ENCODE data around the gene WIPF2.

Gene WIPF2

DNA sequence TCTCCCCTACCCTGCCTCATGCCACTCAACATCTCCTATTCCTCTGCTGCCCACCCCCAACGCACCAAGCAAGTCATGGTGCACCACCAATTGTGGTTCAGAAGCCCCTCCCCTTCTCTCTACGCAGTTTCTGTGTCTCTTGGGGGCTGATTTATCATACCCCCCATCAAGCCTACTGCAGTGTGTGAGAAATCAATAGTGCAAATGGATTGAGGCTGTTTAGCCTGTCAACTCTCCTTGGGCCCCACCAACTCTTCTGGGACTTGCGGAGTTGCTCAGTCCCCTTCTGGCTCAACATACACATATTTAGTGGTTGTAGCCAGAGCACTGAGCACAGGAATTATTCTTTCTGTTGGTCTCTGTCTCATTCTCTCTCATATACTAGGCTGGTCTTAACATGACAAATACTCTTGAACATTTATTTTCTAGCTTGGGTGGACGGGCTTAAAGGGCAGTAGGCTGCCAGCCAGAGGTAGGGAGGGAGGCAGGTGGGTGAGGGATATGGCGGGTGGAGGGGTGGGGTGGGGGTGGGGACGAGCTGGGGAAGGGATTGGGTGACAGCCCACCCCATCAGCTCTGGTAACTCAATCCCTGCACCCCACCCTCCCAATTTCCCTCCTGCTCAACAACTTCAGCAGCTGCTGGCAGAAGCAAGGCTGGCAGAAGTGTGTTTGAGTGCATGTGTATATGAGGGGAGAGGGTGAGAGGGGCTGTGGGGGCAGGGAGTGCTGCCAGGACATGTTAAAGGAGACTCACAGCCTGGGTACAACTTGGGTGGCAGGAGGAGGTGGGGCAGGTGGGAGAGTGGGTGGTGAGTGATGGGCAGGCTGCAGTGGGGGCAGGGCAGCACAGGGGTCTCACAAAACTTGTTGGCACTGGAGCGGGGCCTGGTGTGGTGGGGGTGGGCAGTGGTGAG, 94.8 kb downstream of the WIPF2 start:
- DNase-seq (ENCODE audit: low read depth): no peak

- DNase-seq (ENCODE audit: low read depth): peak; percentile 89
Observed at GRCh38 chr17:40314584-40314956, 95.5 kb downstream of the WIPF2 start.

GRCh38 chr17:40315206-40315605, 96.1 kb downstream of the WIPF2 start:
- DNase-seq (ENCODE audit: low read depth): no peak

DNA sequence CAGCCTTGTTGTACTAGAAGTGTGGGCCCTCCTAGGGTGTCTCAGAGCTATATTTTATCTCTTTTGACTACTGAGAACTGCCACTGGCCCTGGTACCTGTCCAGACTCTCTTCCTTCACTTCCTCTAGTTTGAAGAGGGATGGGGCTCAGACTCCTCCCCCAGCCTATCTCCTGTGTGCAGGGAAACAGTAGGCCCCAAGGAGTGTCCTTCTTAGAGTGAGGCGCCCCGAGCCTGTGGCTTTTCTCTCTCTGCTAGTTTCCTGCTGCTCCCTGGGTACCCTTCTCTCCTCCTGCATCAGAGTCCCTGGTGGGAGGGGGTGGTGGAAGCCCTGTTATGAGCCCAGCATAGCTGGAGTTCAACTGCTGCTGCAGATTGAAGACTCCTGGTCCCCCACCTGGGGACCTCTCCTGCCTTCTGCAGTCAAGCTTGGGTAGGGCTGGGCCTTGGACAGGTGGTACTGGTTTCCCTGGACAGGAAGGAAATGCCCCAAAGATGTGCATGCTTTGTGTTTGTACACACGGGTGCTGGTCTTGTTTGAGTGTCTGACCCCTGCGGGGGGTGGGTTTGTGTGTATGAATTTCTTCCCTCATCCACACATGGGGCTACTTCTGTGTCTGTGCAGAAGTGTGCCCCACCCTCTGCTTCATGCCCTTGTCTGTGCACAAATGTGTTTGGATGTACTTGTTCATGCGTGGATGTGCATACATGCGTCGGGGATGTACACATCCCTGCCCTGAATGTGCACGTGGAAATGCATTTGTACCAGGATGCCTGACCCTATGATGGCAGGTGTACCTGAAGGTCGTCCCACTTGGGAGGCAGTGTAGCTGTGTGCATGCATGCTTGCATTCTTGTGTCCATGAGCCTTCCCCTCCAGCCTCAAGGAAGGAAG, 96.8 kb downstream of the WIPF2 start:
- no peak for DNase-seq (ENCODE audit: low read depth)

- DNase-seq (ENCODE audit: low read depth): no peak
Observed at GRCh38 chr17:40316571-40317344, 97.7 kb downstream of the WIPF2 start.

DNA sequence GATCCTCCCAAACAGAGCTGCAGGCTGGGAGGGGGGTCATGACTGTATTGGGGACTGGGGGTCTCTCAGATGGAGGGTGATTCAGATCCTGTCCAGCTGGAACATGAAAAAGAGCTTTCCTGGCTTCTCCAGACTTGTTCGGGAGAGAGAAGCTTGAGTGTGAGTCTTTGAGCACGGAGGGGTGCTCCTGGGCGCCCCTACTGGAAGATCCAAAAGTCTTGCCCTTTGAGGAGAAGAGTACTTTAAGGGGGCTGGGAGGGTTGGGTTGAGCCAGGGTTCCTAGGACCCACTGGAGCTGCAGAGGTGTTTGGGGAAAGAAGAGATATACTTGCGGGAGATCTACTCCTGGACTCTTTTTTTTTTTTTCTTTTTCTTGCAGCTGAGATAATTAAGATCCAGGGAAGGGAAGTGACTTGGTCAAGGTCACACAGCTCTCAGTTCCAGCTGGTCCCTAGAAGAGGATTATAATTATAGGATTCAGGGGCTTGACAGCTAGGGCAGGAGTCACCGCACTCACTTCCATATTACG, 98.3 kb downstream of the WIPF2 start:
- no peak for DNase-seq (ENCODE audit: low read depth)

- peak; percentile 84 for DNase-seq (ENCODE audit: low read depth)
Observed at GRCh38 chr17:40317880-40318829, 99.1 kb downstream of the WIPF2 start.

GRCh38 chr17:40318830-40319391, 99.8 kb downstream of the WIPF2 start:
- no peak for DNase-seq (ENCODE audit: low read depth)

GRCh38 chr17:40319651-40320540, 100.8 kb downstream of the WIPF2 start:
- peak; percentile 71 for DNase-seq (ENCODE audit: low read depth)

GRCh38 chr17:40320756-40321523, 101.8 kb downstream of the WIPF2 start:
- no peak for DNase-seq (ENCODE audit: low read depth)

- no peak for DNase-seq (ENCODE audit: low read depth)
Observed at GRCh38 chr17:40321524-40321929, 102.4 kb downstream of the WIPF2 start.

GRCh38 chr17:40321961-40322357, 102.9 kb downstream of the WIPF2 start:
- DNase-seq (ENCODE audit: low read depth): no peak

GRCh38 chr17:40322358-40323315, 103.5 kb downstream of the WIPF2 start:
- peak; percentile 86 for DNase-seq (ENCODE audit: low read depth)

DNA sequence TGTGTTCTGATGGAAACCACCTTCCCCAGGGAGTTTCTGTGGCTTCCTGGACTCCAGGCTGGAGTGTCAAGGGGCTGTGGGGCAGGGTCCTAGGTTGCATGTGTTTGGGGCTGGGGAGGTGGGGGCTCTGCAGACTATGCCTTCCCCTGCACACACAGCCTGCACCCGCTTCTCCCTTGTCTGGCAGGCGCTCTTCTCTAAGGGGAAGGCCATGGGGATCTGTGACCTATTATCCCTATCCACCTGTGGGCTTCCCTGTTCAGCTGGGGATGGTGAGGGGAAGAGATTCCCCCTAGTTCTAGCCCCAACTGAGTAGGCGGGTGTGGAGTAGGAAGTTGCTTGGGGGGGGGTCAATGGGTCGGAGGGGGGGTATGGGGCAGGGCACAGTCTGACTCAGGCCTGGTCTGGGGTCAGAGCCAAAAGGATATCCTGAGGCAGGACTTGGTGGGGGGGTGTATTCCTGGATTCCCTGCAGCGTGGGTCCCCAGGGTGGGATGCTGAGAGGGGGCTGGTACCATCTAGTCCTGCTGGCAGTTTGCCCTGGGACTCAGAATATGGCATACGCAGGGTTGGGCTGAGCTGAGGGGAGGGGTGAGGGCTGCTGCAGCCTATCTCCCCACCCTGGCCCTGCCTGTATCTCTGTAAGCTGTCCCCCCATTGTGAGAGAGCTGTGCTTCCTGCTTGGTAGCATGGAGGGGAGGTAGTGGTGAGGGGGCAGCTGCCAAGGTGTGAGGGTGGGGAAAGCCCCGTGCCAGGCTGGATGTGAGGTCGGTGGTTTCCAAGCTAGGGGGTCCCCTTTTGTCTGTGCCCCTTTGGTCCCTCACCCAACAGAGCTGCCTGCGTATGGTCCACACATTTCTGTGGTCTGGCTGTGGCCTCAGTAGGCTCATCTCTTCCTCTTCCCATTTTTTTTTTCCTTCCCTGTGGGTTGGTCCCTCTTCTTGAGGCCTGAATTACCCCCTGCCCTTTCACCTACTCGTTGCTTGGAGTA, 104.6 kb downstream of the WIPF2 start:
- DNase-seq (ENCODE audit: low read depth): peak; percentile 83

DNA sequence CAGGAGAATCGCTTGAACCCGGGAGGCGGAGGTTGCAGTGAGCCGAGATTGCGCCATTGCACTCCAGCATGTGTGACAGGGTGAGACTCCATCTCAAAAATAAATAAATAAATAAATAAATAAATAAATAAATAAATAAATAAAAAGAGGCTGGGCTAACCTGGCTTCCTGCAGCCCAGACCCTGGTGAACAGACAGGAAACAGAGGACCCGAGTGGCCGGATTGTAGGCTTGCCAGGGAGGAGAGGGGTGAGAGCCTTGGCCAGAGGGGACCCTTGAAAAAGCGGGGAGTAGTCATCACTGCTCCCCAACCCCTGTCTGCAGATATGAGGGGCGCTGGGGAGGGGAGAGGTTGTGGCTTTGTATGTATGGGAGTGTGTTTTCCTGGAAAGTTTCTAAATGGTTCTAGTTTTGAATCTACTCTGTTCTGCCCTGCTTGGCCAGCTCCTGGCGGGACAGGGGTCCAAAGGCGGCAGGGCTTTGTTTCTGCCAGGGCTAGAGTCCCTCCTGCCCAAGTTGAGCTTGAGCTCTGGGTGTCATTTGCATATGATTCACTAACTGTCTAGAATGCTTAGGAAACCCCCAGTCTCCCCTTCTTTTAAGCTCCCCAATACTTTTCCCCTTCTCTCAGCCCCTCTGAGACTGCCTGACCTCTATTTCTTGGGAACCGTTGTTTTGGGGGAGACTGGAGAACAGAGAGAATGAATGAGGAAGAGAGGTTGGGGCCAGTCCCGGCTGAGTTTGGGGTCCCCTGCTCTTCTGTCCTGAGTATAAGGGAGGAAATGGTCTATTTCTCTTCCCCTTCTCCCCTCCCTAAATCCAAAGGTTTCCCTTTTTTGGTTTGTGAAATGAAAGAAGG, 106.3 kb downstream of the WIPF2 start:
- no peak for DNase-seq (ENCODE audit: low read depth)

Measured in activated gamma-delta T cell treated with anti-CD3 and anti-CD28 coated beads, Interleukin-2, amount 50 U/mL, for 16 hours (primary cell).